Cardiac septum (tissue), 1 donor: Measurements from ENCODE around the gene CRIM1. TPM values are rescaled to one million over a fixed set of nuclear protein-coding genes. Genes with fewer than 3 reads are reported as not detected.

Experiments
- DNase-seq: peaks from one replicate; pipeline ENCODE4 v3.0.0-alpha.2; 2020; ENCODE audit warnings: low spot score
- intact Hi-C: fragments of 100-400 bp; cut with DNase I; formaldehyde crosslinking; loops from one replicate; pipeline ENCODE4 v1.14.0; 2022
- total RNA-seq: library from RNA; stranded (reverse); fragmentation: NEBNext Ultra II Directional; extraction: Animal tissue kit (Norgen Biotek cat#: 25700); gene quantifications from one replicate; pipeline ENCODE4 v1.2.1, GENCODE V29; 2021
- donor health status: DM: no; HTN: no; CAD: no.

Gene CRIM1
- total RNA-seq, 1 donor from 2014 or later: 125 TPM

GRCh38 chr2:36489281-36489680 lies 133.7 kb downstream of the CRIM1 start:
- no peak for DNase-seq
- intact Hi-C loops: no loop called here

GRCh38 chr2:36490749-36491148 lies 135.2 kb downstream of the CRIM1 start:
- intact Hi-C loops: no loop called here

GRCh38 chr2:36492216-36492945 lies 136.8 kb downstream of the CRIM1 start:
- intact Hi-C loops: no loop called here

More at GRCh38 chr2:36490749-36491148, 135.2 kb downstream of the CRIM1 start:
- no peak for DNase-seq

GRCh38 chr2:36493306-36493705 lies 137.7 kb downstream of the CRIM1 start:
- no peak for DNase-seq
- intact Hi-C loops: no loop called here

More at GRCh38 chr2:36492216-36492945, 136.8 kb downstream of the CRIM1 start:
- no peak for DNase-seq

GRCh38 chr2:36497570-36498163 lies 142.1 kb downstream of the CRIM1 start:
- DNase-seq: no peak
- intact Hi-C loops: loop anchor here (5.0 kb wide), 1 partner anchor 270 kb away; no protein-coding TSS in a partner anchor

GRCh38 chr2:36499128-36499820 lies 143.7 kb downstream of the CRIM1 start:
- no peak for DNase-seq
- intact Hi-C loops: loop anchor here (5.0 kb wide), 1 partner anchor 268 kb away; no protein-coding TSS in a partner anchor

- intact Hi-C loops: no loop called here
- no peak for DNase-seq
These were observed 144.5 kb downstream of the CRIM1 start for GRCh38 chr2:36500072-36500471.

GRCh38 chr2:36502081-36502480 lies 146.5 kb downstream of the CRIM1 start:
- intact Hi-C loops: no loop called here
- DNase-seq: no peak

GRCh38 chr2:36507408-36507812 lies 151.8 kb downstream of the CRIM1 start:
- DNase-seq: no peak
- intact Hi-C loops: loop anchor here (1.0 kb wide), 1 partner anchor 155 kb away; no protein-coding TSS in a partner anchor

GRCh38 chr2:36509075-36509474 lies 153.5 kb downstream of the CRIM1 start:
- intact Hi-C loops: no loop called here
- no peak for DNase-seq

GRCh38 chr2:36511858-36512603 lies 156.5 kb downstream of the CRIM1 start:
- no peak for DNase-seq
- intact Hi-C loops: loop anchor here (5.0 kb wide), 1 partner anchor 155 kb away; no protein-coding TSS in a partner anchor

GRCh38 chr2:36512705-36513104 lies 157.1 kb downstream of the CRIM1 start:
- intact Hi-C loops: loop anchor here (5.0 kb wide), 1 partner anchor 155 kb away; no protein-coding TSS in a partner anchor
- no peak for DNase-seq

GRCh38 chr2:36513661-36514060 lies 158.1 kb downstream of the CRIM1 start:
- intact Hi-C loops: loop anchor here (5.0 kb wide), 1 partner anchor 154 kb away; no protein-coding TSS in a partner anchor
- DNase-seq: no peak

- intact Hi-C loops: no loop called here
- DNase-seq: no peak
These were observed 160.0 kb downstream of the CRIM1 start for GRCh38 chr2:36515538-36515937.

- intact Hi-C loops: no loop called here
- no peak for DNase-seq
These were observed 160.7 kb downstream of the CRIM1 start for GRCh38 chr2:36516136-36516870.

- DNase-seq: no peak
- intact Hi-C loops: no loop called here
These were observed 164.9 kb downstream of the CRIM1 start for GRCh38 chr2:36520431-36520830.

GRCh38 chr2:36523153-36523552 lies 167.6 kb downstream of the CRIM1 start:
- intact Hi-C loops: no loop called here
- DNase-seq: no peak

GRCh38 chr2:36525245-36525644 lies 169.7 kb downstream of the CRIM1 start:
- DNase-seq: no peak
- intact Hi-C loops: no loop called here

GRCh38 chr2:36526226-36526625 lies 170.6 kb downstream of the CRIM1 start:
- intact Hi-C loops: no loop called here
- no peak for DNase-seq
